T-cell (primary cell): Measurements from ENCODE around the gene FOXP1. TPM values are rescaled to one million over a fixed set of nuclear protein-coding genes. Genes with fewer than 3 reads are reported as not detected.

Experiments used
- ATAC-seq, 4 experiments: fragments of 200-7000 bp in 3 of 4; fragments of 150-1000 bp in 1 of 4; cut with Tn5 transposase; replicated peaks in 1 of 4; 1 replicate in 3 of 4; 2 replicates in 1 of 4; pipeline ENCODE4 v1.10.0; 2021; ENCODE audit warnings: moderate library complexity in 3 of 4, mild to moderate bottlenecking in 2 of 4, moderate number of reproducible peaks in 1 of 4
- CTCF ChIA-PET, 2 donors: fragments of 300-600 bp; sonication (Branson Sonifier 250); formaldehyde crosslinking; loops; one replicate each; lab custom pipeline; 2022; ENCODE audit warnings: antibody characterized with exemption in 2 of 2; lab: Charles Lee
- POLR2A ChIA-PET, 2 donors: fragments of 300-600 bp; sonication (Branson Sonifier 250); formaldehyde crosslinking; loops; one replicate each; lab custom pipeline; 2022; ENCODE audit warnings: antibody characterized with exemption in 2 of 2; lab: Charles Lee
- DNase-seq, 35 experiments: peaks; one replicate each; pipeline versions ENCODE4 v3.0.0 to v3.0.0-alpha.2; 2013 to 2023
- H3K27ac ChIP-seq: one replicate; pipeline ENCODE4 v1.5.1; 2013; ENCODE audit warnings: low read length
- H3K27me3 ChIP-seq, 2 experiments: replicated peaks in 1 of 2; 1 replicate in 1 of 2; 2 replicates in 1 of 2; pipeline versions ENCODE4 v1.6.1 to v1.7.0; 2013; ENCODE audit warnings: low read length in 1 of 2, mixed read lengths in 1 of 2; ENCODE audit not compliant: control insufficient read depth in 2 of 2, insufficient read depth in 2 of 2; ENCODE audit errors: extremely low read depth in 1 of 2
- H3K36me3 ChIP-seq, 2 donors: 1 replicate in 1 of 2; 2 replicates in 1 of 2; pipeline versions ENCODE4 v1.6.1 to v1.7.0; 2013; ENCODE audit warnings: low read length in 1 of 2; ENCODE audit not compliant: control insufficient read depth in 2 of 2, insufficient read depth in 1 of 2; ENCODE audit errors: extremely low read depth in 1 of 2
- H3K4me1 ChIP-seq, 2 experiments: 1 replicate in 1 of 2; 2 replicates in 1 of 2; pipeline versions ENCODE4 v1.6.1 to v1.7.0; 2013; ENCODE audit warnings: low read length in 2 of 2, mixed read lengths in 1 of 2; ENCODE audit not compliant: insufficient read depth in 2 of 2, control insufficient read depth in 1 of 2; ENCODE audit errors: extremely low read depth in 1 of 2
- H3K4me3 ChIP-seq, 2 donors: 1 replicate in 1 of 2; 2 replicates in 1 of 2; pipeline versions ENCODE4 v1.5.1 to v1.7.0; 2013; ENCODE audit warnings: mild to moderate bottlenecking in 2 of 2, low read length in 1 of 2, moderate library complexity in 1 of 2; ENCODE audit not compliant: control insufficient read depth in 1 of 2; ENCODE audit errors: extremely low read depth in 1 of 2
- H3K9me3 ChIP-seq: 2 replicates; pipeline ENCODE4 v1.7.0; 2013
- H3K27ac Mint-ChIP-seq, 2 donors: one replicate each; pipeline ENCODE4 v1.8.0; 2020 to 2021; ENCODE audit warnings: mild to moderate bottlenecking in 2 of 2, mixed read lengths in 2 of 2
- H3K27me3 Mint-ChIP-seq, 2 donors: one replicate each; pipeline ENCODE4 v1.8.0; 2021 to 2022; ENCODE audit warnings: mixed read lengths in 2 of 2
- H3K36me3 Mint-ChIP-seq: one replicate; pipeline ENCODE4 v1.8.0; 2021; ENCODE audit warnings: mixed read lengths
- H3K4me1 Mint-ChIP-seq, 3 donors: one replicate each; pipeline ENCODE4 v1.8.0; 2020 to 2022; ENCODE audit warnings: mixed read lengths in 3 of 3, mild to moderate bottlenecking in 1 of 3
- H3K4me3 Mint-ChIP-seq, 3 donors: one replicate each; pipeline ENCODE4 v1.8.0; 2020 to 2022; ENCODE audit warnings: mild to moderate bottlenecking in 3 of 3, mixed read lengths in 3 of 3, moderate library complexity in 3 of 3
- H3K9me3 Mint-ChIP-seq, 3 donors: one replicate each; pipeline ENCODE4 v1.8.0; 2020 to 2022; ENCODE audit warnings: mixed read lengths in 3 of 3
- WGBS: methylation state at CpG from one replicate; pipeline ENCODE4 v1.1.5; 2013; ENCODE audit warnings: missing lambda C conversion rate; ENCODE audit not compliant: insufficient coverage; 5-methylcytosine and 5-hydroxymethylcytosine counted together
- total RNA-seq, 35 experiments: library from RNA in 6 of 35; stranded (reverse) in 6 of 35; fragments of 120-200 nt in 1 of 35; gene quantifications; one replicate each; pipeline versions ENCODE4 v1.2.1 to v1.2.4 and lab custom pipeline; 2013 to 2026

The FOXP1 gene
- total RNA-seq, 5 donors from 2014 or later (not counting 1 experiment from before 2014, with no cell fraction given): 258 to 586 (median 290) TPM

- no peak overlapping the region for H3K27ac ChIP-seq
- ChIA-PET CTCF (no interaction called here), POLR2A (interaction anchor here in 1 of 2 donors (1.0 kb wide), 1 partner anchor 11 kb away, joined by 3 read pairs; no protein-coding TSS in a partner anchor)
- no peak overlapping the region for H3K4me3 Mint-ChIP-seq
- no peaks in the 10 kb centered on the region for H3K27me3 Mint-ChIP-seq
- H3K9me3 Mint-ChIP-seq: no peaks in the 10 kb centered on the region
- no peak overlapping the region for H3K27ac Mint-ChIP-seq
- peaks cover 22 to 23% of the 10 kb centered on the region in 2 experiments for H3K4me1 ChIP-seq
- DNase-seq (no peak), ATAC-seq (no peak)
- peaks cover 13% of the 10 kb centered on the region for H3K36me3 Mint-ChIP-seq
- H3K4me1 Mint-ChIP-seq: peaks cover 78 to 85% (median 83%) of the 10 kb centered on the region in 3 donors
- no peaks in the 10 kb centered on the region for H3K36me3 ChIP-seq
- no peak overlapping the region for H3K4me3 ChIP-seq
- no peaks in the 10 kb centered on the region for H3K27me3 ChIP-seq
- H3K9me3 ChIP-seq: no peaks in the 10 kb centered on the region
- WGBS: 93% methylated on average over 4 of the region's 5 CpGs
These were observed 333.5 kb downstream of the FOXP1 start for GRCh38 chr3:71250026-71250425.

- peaks cover 14% of the 10 kb centered on the region for H3K36me3 Mint-ChIP-seq
- H3K27ac ChIP-seq: no peak overlapping the region
These were observed 335.6 kb downstream of the FOXP1 start for GRCh38 chr3:71247958-71248335.

GRCh38 chr3:71247221-71247957 is 336.1 kb downstream of the FOXP1 start:
- ChIA-PET POLR2A (no interaction called here), CTCF (no interaction called here)
- Histone ChIP-seq H3K4me1 (peaks cover 19% of the 10 kb centered on the region in 2 experiments), H3K27me3 (no peaks in the 10 kb centered on the region), H3K4me3 (no peak overlapping the region), H3K9me3 (no peaks in the 10 kb centered on the region), H3K36me3 (no peaks in the 10 kb centered on the region), H3K27ac (no peak overlapping the region)
- H3K27ac Mint-ChIP-seq: peak overlapping the region in 1 of 2 donors; percentile 5
- peaks cover 16% of the 10 kb centered on the region for H3K36me3 Mint-ChIP-seq
- H3K9me3 Mint-ChIP-seq: no peaks in the 10 kb centered on the region
- peaks cover 78 to 86% (median 85%) of the 10 kb centered on the region in 3 donors for H3K4me1 Mint-ChIP-seq
- no peaks in the 10 kb centered on the region for H3K27me3 Mint-ChIP-seq
- 91% methylated on average over 5 of the region's 10 CpGs for WGBS
- DNase-seq (no peak), ATAC-seq (no peak)
- H3K4me3 Mint-ChIP-seq: no peak overlapping the region

More at GRCh38 chr3:71247958-71248335, 335.6 kb downstream of the FOXP1 start:
- Mint-ChIP-seq H3K4me1 (peaks cover 82 to 86% (median 85%) of the 10 kb centered on the region in 3 donors), H3K9me3 (no peaks in the 10 kb centered on the region), H3K27ac (peak overlapping the region in 1 of 2 donors; percentile 5), H3K27me3 (no peaks in the 10 kb centered on the region), H3K4me3 (no peak overlapping the region)
- no peaks in the 10 kb centered on the region for H3K9me3 ChIP-seq
- POLR2A ChIA-PET: no interaction called here
- H3K4me3 ChIP-seq: no peak overlapping the region
- no peaks in the 10 kb centered on the region for H3K36me3 ChIP-seq
- no peak for ATAC-seq
- DNase-seq: no peak
- CTCF ChIA-PET: interaction anchor here in 1 of 2 donors (0.6 kb wide), 1 partner anchor 1614 kb away, joined by 8 read pairs; no protein-coding TSS in a partner anchor
- H3K4me1 ChIP-seq: peaks cover 22% of the 10 kb centered on the region in 2 experiments
- WGBS: 100% methylated on average over 2 of the region's 3 CpGs
- H3K27me3 ChIP-seq: no peaks in the 10 kb centered on the region

- Mint-ChIP-seq H3K36me3 (peaks cover 23% of the 10 kb centered on the region), H3K27me3 (no peaks in the 10 kb centered on the region), H3K9me3 (no peaks in the 10 kb centered on the region), H3K4me3 (no peak overlapping the region), H3K4me1 (peaks cover 76 to 84% (median 79%) of the 10 kb centered on the region in 3 donors), H3K27ac (peak overlapping the region in 1 of 2 donors; percentile 19)
- Histone ChIP-seq H3K27me3 (no peaks in the 10 kb centered on the region), H3K4me3 (no peak overlapping the region), H3K4me1 (peaks cover 12 to 19% of the 10 kb centered on the region in 2 experiments), H3K27ac (no peak overlapping the region), H3K9me3 (no peaks in the 10 kb centered on the region), H3K36me3 (peaks cover 0 to 3% of the 10 kb centered on the region in 2 donors)
- POLR2A ChIA-PET: interaction anchor here (0.5 to 0.6 kb wide), 4 partner anchors 8 to 227 kb away, joined by 4 to 5 read pairs (median 4); no protein-coding TSS in a partner anchor
- 96% methylated on average over 16 of the region's 19 CpGs for WGBS
- DNase-seq (no peak), ATAC-seq (no peak)
- CTCF ChIA-PET: no interaction called here
These were observed 337.3 kb downstream of the FOXP1 start for GRCh38 chr3:71245971-71246880.

- ATAC-seq: no peak
- Mint-ChIP-seq H3K27me3 (no peaks in the 10 kb centered on the region), H3K27ac (peak overlapping the region in 1 of 2 donors; percentile 75), H3K9me3 (no peaks in the 10 kb centered on the region), H3K4me1 (peaks cover 75 to 84% (median 79%) of the 10 kb centered on the region in 3 donors), H3K36me3 (peaks cover 24% of the 10 kb centered on the region), H3K4me3 (no peak overlapping the region)
- no peak overlapping the region for H3K4me3 ChIP-seq
- no peaks in the 10 kb centered on the region for H3K27me3 ChIP-seq
- H3K9me3 ChIP-seq: no peaks in the 10 kb centered on the region
- no peak for DNase-seq
- CTCF ChIA-PET: interaction anchor here in 1 of 2 donors (0.6 kb wide), 1 partner anchor 12 kb away, joined by 3 read pairs; no protein-coding TSS in a partner anchor
- peaks cover 0 to 3% of the 10 kb centered on the region in 2 donors for H3K36me3 ChIP-seq
- H3K4me1 ChIP-seq: peaks cover 10 to 19% of the 10 kb centered on the region in 2 experiments
- H3K27ac ChIP-seq: no peak overlapping the region
- POLR2A ChIA-PET: interaction anchor here (0.6 to 0.7 kb wide), 4 partner anchors 10 to 519 kb away, joined by 3 to 5 read pairs (median 4); no protein-coding TSS in a partner anchor
- WGBS: 100% methylated on average over 4 of the region's 8 CpGs
These were observed 338.6 kb downstream of the FOXP1 start for GRCh38 chr3:71244826-71245488.
